Activated T-helper 1 cell treated with anti-CD3 and anti-CD28 coated beads, Interleukin-12 subunit alpha, Interleukin-12 subunit beta, Interleukin-2, Interleukin-4 antibody, amounts not matched to agents 30 ng/mL and 10 ng/mL and 1 ng/mL, durations not matched to agents 14 hours and 24 hours and 36 hours (primary cell): ENCODE measurements around the gene PNPLA7. TPM values are rescaled to one million over a fixed set of nuclear protein-coding genes. Genes with fewer than 3 reads are reported as not detected.

Experiments
- DNase-seq: peaks from one replicate; pipeline ENCODE4 v3.0.0; 2021; ENCODE audit warnings: low spot score
- H3K27ac Mint-ChIP-seq: one replicate; pipeline ENCODE4 v1.8.0; 2021; ENCODE audit warnings: mild to moderate bottlenecking, mixed read lengths
- H3K27me3 Mint-ChIP-seq: one replicate; pipeline ENCODE4 v1.8.0; 2022; ENCODE audit warnings: mild to moderate bottlenecking, moderate library complexity, mixed read lengths; ENCODE audit not compliant: insufficient read depth
- H3K36me3 Mint-ChIP-seq: one replicate; pipeline ENCODE4 v1.8.0; 2021; ENCODE audit warnings: low read depth, mixed read lengths
- H3K4me1 Mint-ChIP-seq: one replicate; pipeline ENCODE4 v1.8.0; 2021; ENCODE audit warnings: low read depth, mixed read lengths
- H3K4me3 Mint-ChIP-seq: one replicate; pipeline ENCODE4 v1.8.0; 2021; ENCODE audit warnings: mild to moderate bottlenecking, moderate library complexity, mixed read lengths
- H3K9me3 Mint-ChIP-seq: one replicate; pipeline ENCODE4 v1.8.0; 2021; ENCODE audit warnings: mixed read lengths
- intact Hi-C: fragments of 100-400 bp; cut with micrococcal nuclease; formaldehyde crosslinking; loops from one replicate; pipeline ENCODE4 v1.15.1; 2024
- total RNA-seq: library from RNA; stranded (reverse); gene quantifications from 2 replicates; pipeline ENCODE4 v1.2.3, GENCODE V29; 2022

The PNPLA7 gene
- total RNA-seq, 1 donor from 2014 or later, result 1.2 TPM

DNA sequence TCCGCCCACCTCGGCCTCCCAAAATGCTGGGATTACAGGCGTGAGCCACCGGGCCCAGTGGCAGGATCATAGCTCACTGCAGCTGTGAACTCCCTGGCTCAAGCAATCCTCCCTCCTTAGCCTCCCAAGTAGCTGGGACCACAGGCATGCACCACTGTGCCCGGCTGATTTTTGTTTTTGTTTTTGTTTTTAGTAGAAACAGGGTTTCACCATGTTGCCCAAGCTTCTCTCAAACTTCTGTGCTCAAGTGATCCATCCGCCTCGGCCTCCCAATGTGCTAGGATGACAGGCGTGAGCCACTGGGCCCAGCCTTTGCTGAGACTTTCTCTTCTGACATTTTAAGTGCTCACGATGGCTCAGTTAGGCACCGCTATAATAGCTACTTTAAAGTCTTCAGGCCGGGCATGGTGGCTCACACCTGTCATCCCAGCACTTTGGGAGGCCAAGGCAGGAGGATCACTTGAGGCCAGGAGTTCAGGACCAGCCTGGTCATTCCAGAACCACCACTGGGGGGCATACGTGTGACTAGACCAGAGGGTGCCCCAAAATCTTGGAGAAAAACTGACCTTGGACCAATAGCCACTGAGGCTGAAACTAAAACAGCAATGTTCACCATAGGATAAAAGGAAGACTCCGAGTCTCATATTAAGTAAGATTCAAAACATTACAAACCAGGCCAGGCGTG, 106.0 kb downstream of the PNPLA7 start:
- H3K4me3 Mint-ChIP-seq, result no peak overlapping the region
- peaks cover 13% of the 10 kb centered on the region for H3K4me1 Mint-ChIP-seq
- H3K9me3 Mint-ChIP-seq, result no peaks in the 10 kb centered on the region
- peaks cover 3% of the 10 kb centered on the region for H3K36me3 Mint-ChIP-seq
- intact Hi-C loops, result no loop called here
- DNase-seq, result no peak
- H3K27ac Mint-ChIP-seq, result no peak overlapping the region
- peaks cover 18% of the 10 kb centered on the region for H3K27me3 Mint-ChIP-seq

DNA sequence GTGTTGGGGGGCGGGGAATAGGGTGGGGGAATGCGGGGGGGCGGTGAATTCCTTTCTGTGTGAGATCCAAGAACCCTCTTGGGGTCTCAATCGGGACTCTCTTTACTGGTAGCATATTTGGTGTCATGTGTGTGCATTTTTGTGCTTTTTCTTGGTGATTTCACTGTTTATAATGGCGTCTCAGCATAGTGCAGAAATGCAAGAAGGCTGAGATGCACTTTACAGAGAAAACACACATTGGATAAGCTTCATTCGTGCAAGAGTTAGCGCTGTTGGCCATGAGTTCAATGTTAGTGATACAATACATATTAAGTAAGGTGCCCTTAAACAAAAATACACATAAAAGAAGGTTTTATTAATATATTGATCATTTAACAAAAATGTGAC, 108.3 kb downstream of the PNPLA7 start:
- peaks cover 1% of the 10 kb centered on the region for H3K36me3 Mint-ChIP-seq
- peaks cover 13% of the 10 kb centered on the region for H3K4me1 Mint-ChIP-seq
- peak overlapping the region; percentile 77 for H3K4me3 Mint-ChIP-seq
- peaks cover 18% of the 10 kb centered on the region for H3K27me3 Mint-ChIP-seq
- intact Hi-C loops, result loop anchor here (1.0 kb wide), 1 partner anchor 19 kb away; the partner anchor contains the start of genes EXD3 and NOXA1
- H3K9me3 Mint-ChIP-seq, result no peaks in the 10 kb centered on the region
- H3K27ac Mint-ChIP-seq, result no peak overlapping the region
- DNase-seq, result no peak

DNA sequence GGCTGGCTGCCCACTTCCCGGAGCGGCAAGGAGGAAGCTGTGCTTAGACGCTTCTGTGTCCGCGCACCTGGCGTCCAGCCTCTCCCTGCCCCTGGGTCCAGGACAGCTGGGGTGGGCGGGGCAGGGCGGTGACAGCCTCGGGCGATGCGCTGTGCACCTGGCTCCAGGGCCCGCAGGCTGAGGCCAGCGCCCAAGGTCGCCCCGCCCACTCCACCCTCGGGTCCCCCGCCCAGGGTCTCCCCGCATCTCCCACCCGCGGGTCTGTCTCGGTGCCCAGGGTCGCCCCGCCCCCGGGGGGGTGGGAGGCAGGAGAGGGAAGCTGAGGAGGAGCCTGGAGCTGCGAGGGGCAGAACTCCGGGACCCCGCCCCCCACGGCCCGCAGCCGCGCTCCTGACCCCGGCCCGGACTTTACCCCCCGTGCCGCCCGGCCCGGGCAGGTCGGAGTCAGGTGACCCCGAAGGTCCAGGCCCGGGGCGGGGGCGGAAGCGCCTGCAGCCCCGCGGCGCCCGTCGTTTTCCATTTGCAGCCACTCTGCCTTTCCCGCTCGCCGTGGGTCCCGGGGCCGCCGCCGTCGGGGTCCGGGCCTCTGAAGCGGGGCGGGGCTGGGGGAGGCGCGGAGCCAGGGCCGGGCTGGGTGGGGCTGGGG, 108.8 kb downstream of the PNPLA7 start, which contains the start of gene ENTPD8:
Gene ENTPD8 (minus strand): TSS at position 69 of the 646 bp plus-strand sequence. CDS start 3,072 bp downstream, outside the sequence.
- intact Hi-C loops, result loop anchor here (1.0 kb wide), 1 partner anchor 18 kb away; the partner anchor contains the start of genes EXD3 and NOXA1
- DNase-seq, result no peak
- peaks cover 13% of the 10 kb centered on the region for H3K4me1 Mint-ChIP-seq
- H3K36me3 Mint-ChIP-seq, result peaks cover 1% of the 10 kb centered on the region
- peaks cover 18% of the 10 kb centered on the region for H3K27me3 Mint-ChIP-seq
- H3K27ac Mint-ChIP-seq, result no peak within 1 kb of the TSS
- peak within 1 kb of the TSS; percentile 77 for H3K4me3 Mint-ChIP-seq
- H3K9me3 Mint-ChIP-seq, result no peaks in the 10 kb centered on the region

DNA sequence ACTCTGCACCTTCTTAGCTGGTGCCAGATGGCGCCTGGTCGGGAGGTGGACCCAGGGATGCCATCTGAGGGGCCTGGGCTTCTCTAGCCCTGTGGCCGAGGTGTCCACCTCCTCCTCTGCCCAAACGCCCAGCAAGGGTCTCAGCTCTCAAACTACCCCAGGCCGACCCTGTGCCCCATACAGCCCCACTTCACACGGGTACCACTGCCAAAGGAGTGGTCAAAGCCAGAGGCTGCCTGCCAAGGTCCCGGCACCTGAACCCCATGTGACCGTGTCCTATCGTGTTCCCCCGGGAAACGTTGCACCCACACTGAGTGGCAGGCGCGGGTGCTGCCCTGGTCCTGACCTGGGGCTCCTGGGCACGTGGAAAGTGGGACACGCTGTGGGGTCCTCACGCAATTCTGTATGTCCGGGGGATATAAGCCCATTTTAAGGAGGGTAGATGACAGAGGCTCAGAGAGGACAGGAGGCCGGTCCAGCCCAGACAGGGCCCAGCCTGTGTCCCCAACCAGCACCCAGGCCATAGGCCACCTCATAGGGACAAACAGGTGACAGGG, 111.0 kb downstream of the PNPLA7 start:
- Mint-ChIP-seq H3K4me3 (no peak overlapping the region), H3K36me3 (no peaks in the 10 kb centered on the region), H3K4me1 (peaks cover 5% of the 10 kb centered on the region), H3K27ac (no peak overlapping the region), H3K9me3 (no peaks in the 10 kb centered on the region), H3K27me3 (peaks cover 15% of the 10 kb centered on the region)
- DNase-seq, result no peak
- intact Hi-C loops, result no loop called here

DNA sequence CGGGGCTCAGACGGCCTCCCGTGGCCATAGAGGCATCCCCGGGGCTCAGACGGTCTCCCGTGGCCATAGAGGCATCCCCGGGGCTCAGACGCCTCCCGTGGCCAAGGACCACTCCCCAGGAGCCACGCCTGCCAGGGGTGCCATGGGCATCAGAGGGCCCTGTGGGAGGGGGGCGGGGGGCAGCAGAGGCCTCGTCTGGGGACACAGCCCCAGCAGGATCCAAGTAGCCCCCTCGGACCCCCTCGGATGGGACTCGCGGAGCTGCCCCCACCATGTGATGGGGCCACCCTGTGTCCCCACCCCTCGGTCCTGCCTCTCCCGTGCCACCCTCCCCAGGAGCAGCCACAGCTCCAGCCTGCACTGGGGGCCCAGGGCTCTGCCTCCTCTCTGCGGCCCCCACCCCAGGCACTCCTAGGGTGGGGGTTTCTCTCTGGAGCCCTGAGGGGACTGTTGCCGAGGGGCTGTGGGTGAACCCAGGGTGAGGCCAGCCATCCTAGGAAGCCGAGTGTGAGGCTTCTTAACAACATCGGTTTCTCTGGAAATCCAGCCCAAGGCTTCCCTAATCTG, 111.5 kb downstream of the PNPLA7 start:
- Mint-ChIP-seq H3K4me1 (peaks cover 5% of the 10 kb centered on the region), H3K27ac (no peak overlapping the region), H3K27me3 (peaks cover 13% of the 10 kb centered on the region), H3K36me3 (no peaks in the 10 kb centered on the region), H3K4me3 (no peak overlapping the region), H3K9me3 (no peaks in the 10 kb centered on the region)
- no peak for DNase-seq
- intact Hi-C loops, result no loop called here

DNA sequence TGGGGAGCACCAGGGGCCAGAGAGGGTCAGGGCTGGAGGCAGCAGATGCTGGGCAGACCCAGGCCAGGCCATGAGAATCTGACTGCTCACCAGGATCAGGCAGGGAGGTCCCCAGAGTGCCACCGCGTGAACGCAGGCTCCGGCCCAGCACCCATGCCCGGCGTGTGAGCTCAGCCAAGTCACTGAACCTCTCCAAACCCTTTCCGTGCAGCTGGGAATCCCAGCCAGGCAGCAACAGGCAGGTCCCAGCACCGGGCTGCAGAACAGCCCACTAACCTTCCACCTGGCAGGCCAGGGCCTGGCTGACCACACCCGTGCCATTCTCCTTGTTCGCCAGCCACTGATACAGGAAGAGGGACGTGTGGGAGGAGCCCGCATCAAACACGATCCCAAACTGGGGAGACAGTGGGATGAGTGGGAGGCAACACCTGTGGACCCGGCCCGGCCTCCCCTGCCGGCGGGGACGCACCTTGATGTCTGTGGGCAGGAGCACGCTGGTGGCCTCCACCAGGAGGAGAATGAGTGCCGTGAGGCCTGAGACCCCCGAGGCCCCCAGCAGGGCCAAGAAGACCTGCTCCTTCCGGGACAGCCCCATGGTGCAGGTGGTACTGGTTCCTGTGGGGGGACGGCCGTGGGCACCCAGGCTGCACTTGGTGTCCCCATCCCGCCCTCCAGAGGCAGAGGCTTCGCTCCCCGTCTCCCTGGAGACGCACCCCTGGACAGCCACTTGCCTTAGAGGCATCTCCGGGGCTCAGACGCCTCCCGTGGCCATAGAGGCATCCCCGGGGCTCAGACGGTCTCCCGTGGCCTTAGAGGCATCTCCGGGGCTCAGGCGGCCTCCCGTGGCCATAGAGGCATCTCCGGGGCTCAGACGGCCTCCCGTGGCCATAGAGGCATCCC, 112.3 kb downstream of the PNPLA7 start:
- DNase-seq, result no peak

DNA sequence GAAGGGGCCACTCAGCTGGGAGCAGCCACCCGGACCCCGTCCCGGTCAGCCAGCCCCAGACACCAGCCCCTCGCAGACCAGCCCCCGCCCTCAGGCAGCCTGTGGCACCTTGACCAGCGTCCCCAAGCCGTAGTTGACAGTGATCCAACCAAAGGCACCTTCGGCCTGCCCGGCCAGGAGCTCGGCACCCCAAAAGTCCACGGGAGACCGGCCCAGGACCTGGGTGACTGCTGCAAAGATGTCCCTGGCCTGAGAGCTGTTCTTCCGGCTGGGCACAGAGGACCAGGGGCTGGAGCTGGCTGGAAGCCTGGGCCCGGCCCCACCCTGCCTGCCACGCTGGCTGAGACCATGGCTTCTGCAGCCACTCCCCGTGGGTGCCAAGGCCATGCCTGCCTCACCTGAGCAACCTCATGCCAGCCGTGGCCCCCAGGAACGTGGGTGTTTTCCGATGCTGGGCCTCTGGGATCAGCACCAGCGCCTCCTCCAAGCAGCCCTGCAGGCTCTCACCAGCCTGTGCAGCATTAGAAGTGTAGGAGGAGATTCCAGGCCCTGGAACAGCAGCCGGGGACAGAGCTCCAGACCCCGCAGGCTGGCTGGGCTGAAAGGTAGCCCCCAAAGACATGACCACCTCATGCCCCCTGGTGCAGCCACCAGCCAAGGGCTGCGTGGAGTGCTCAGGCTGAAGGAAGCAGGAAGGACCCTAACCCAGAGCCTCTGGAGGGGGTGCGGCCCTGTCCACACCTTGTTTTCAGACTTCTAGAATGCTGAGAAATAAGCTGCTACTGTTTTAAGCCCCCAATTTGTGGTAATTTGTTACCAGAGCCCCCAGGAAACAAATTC, 113.2 kb downstream of the PNPLA7 start:
- Mint-ChIP-seq H3K27me3 (peaks cover 2% of the 10 kb centered on the region), H3K27ac (no peak overlapping the region), H3K4me1 (peaks cover 3% of the 10 kb centered on the region), H3K36me3 (no peaks in the 10 kb centered on the region), H3K4me3 (no peak overlapping the region), H3K9me3 (no peaks in the 10 kb centered on the region)
- no peak for DNase-seq
- intact Hi-C loops, result no loop called here

More for the DNA sequence above, 112.3 kb downstream of the PNPLA7 start:
- intact Hi-C loops, result no loop called here
- Mint-ChIP-seq H3K9me3 (no peaks in the 10 kb centered on the region), H3K4me3 (no peak overlapping the region), H3K27me3 (peaks cover 9% of the 10 kb centered on the region), H3K4me1 (peaks cover 5% of the 10 kb centered on the region), H3K36me3 (no peaks in the 10 kb centered on the region), H3K27ac (no peak overlapping the region)

DNA sequence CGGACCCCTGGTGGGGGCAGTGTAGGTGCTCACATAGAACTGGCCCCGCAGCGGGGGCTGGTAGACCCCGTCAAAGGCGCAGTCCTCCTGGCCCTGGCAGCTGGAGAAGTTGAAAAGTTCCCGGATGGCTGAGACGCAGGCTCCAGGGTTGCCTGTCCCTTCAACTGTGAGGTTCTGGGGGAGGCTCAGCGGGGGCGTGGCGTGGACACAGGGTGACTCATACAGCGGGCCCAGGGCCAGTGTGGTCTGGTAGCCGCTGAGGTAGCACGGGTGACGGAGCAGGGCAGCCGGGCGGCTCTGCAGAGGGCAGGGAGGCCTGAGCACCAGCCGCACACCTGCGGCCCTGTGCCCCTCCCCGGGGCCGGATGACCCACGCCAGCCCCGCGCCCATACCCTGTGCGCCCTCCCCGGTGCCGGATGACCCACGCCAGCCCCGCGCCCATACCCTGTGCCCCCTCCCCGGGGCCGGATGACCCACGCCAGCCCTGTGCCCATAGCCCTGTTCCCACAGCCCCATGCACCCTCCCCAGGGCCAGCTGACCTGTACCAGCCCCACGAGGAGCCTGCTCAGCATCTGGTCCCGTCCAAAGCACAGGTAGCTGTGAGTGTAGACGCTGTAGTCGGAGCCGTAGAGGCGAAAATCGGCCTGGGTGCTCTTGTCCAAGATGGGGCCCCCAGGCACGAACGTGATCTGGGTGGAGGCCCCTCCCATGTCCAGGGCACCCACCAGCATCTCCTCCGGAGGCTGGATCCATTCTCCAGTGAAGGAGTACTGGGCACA, 114.0 kb downstream of the PNPLA7 start:
- H3K27ac Mint-ChIP-seq, result no peak overlapping the region
- intact Hi-C loops, result no loop called here
- no peaks in the 10 kb centered on the region for H3K27me3 Mint-ChIP-seq
- no peaks in the 10 kb centered on the region for H3K4me1 Mint-ChIP-seq
- DNase-seq, result no peak
- H3K4me3 Mint-ChIP-seq, result no peak overlapping the region
- no peaks in the 10 kb centered on the region for H3K9me3 Mint-ChIP-seq
- H3K36me3 Mint-ChIP-seq, result no peaks in the 10 kb centered on the region

DNA sequence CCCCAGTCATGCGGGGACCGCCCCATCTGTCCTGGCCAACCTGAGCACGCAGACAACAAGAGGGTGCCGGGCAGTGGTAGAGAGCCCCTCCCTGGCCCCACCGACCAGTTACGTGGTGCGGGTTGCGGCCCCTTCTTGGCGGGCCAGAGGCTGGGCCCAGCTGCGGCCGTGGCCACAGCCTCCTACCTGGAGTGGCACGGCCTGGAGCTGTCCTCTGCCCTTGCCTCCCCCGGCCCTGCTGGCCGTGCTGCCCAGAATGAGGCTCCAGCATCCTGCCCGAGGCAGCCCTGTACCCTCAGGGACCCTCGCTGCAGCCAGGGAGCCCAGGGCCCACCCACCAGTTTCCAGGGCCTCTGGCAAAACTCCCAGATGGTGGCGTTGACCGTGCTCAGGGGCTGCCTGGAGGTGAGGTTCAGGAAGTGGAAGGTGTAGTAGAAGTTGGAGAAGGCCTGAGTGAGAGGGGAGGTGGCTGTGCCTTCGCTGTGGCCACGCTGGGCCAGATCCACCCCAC, 114.8 kb downstream of the PNPLA7 start:
- no peak overlapping the region for H3K27ac Mint-ChIP-seq
- no peaks in the 10 kb centered on the region for H3K36me3 Mint-ChIP-seq
- no peak overlapping the region for H3K4me3 Mint-ChIP-seq
- H3K27me3 Mint-ChIP-seq, result no peaks in the 10 kb centered on the region
- H3K4me1 Mint-ChIP-seq, result no peaks in the 10 kb centered on the region
- intact Hi-C loops, result no loop called here
- DNase-seq, result no peak
- no peaks in the 10 kb centered on the region for H3K9me3 Mint-ChIP-seq

DNA sequence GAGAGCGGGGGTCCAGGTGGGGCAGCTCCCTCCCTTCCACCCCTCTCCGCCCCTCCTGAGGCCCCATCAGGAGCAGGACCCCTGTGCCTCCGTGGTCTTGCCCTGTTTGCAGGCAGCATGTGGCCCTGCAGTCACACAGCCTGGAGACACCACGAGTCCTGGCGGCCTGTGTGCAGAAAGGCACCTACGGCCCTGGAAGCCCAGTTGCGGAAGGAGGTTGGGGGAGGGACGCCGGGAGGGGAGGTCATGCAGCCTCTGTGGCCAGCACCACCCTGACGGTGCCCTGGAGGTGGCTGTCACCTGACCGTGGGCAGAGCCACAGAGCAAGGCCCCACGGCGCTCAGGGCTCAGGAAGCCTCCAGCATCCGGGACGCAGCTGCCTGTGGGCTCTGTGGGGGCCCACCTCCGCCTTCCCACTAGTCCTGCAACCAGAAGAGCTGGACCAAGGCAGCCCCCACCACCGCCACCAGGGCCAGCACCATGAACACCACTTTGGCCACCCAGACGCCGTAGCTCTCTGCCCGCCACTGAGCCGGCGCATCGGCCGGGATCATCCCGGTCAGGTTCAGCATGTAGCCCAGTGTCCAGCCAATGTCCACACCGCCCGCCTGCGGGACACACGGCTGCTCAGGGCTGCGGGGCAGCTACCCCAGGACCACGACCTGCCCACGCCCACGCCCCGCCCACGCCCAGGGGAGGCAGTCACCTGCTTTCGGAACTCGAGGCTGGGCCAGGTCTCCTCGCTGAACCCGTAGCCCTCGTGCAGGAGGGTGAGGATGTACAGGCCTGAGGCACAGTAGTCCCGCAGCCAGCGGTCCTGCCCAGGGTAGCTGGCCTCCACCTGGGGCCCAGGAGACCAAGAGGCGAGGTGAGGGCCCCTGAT, 115.5 kb downstream of the PNPLA7 start:
- no peaks in the 10 kb centered on the region for H3K27me3 Mint-ChIP-seq
- no peaks in the 10 kb centered on the region for H3K36me3 Mint-ChIP-seq
- no peak overlapping the region for H3K27ac Mint-ChIP-seq
- no peaks in the 10 kb centered on the region for H3K9me3 Mint-ChIP-seq
- no peaks in the 10 kb centered on the region for H3K4me1 Mint-ChIP-seq
- intact Hi-C loops, result no loop called here
- H3K4me3 Mint-ChIP-seq, result no peak overlapping the region
- DNase-seq, result no peak
